ENCODE data around the gene HTR1B.

- no peak for TF ChIP-seq CTCF (IDR thresholded peaks at IDR 0.05; ENCODE audit: insufficient read depth, low read depth, low read length)
- no peak for TF ChIP-seq EZH2 (IDR thresholded peaks at IDR 0.05; ENCODE audit: insufficient read depth, low read length)
Observed at GRCh38 chr6:77424761-77425160, 38.5 kb downstream of the HTR1B start.
